ENCODE results near the gene OAS2.

OAS2 gene

GRCh38 chr12:113060336-113060960 lies 82.1 kb downstream of the OAS2 start:
- TF ChIP-seq POLR2AphosphoS5 (IDR thresholded peaks at IDR 0.05; ENCODE audit: low read depth, low read length) (no peak), REST (IDR thresholded peaks at IDR 0.05; ENCODE audit: insufficient read depth in 1 of 2, low read depth in 2 of 2, low read length in 2 of 2) (no peak), TAF1 (IDR thresholded peaks at IDR 0.05; ENCODE audit: borderline replicate concordance, insufficient read depth, low read length) (no peak), SIN3A (IDR thresholded peaks at IDR 0.05; ENCODE audit: borderline replicate concordance, insufficient read depth, low read length) (no peak), FOXP2 (optimal IDR thresholded peaks at IDR 0.05; ENCODE audit: borderline replicate concordance, extremely low read depth, extremely low read length, insufficient read depth) (no peak)

DNA sequence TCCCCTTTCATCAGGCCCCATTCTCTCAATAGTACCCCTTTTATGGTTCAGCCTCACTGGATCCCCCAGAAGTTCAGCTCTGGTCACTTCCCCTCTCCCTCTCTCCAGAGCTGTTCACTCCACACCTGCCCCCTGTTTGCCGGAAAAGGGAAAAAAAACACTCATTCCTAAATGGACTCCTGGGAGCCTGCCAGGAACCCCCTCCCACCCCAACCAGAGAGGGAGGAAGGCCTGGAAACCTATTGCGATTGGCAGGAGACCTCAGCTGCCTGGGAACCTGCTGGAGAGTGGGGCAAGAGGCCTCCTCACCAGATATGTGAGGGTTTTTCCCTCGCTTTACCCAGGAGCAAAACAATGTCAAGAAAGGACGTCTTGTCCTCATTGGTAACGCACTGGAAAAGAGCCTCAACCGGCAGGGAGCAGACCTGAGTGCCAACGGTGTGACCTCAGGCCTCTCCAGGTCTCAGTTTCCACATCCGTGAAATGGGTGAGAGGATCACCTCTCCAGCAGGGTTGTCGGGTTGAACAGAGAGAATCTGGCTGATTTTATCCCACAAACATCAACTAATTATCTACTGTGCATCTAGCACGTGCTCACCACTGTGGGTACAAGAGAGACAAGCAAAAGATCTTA lies 82.9 kb downstream of the OAS2 start:
- TF ChIP-seq SIN3A (IDR thresholded peaks at IDR 0.05; ENCODE audit: borderline replicate concordance, insufficient read depth, low read length), result no peak
- no peak for TF ChIP-seq FOXP2 (optimal IDR thresholded peaks at IDR 0.05; ENCODE audit: borderline replicate concordance, extremely low read depth, extremely low read length, insufficient read depth)

Measured in PFSK-1 (cell line).